Activated naive CD4-positive, alpha-beta T cell treated with anti-CD3 and anti-CD28 coated beads, Interleukin-2, amount 10 ng/mL, durations not matched to agents 7 days and 5 days (primary cell): ENCODE measurements around the gene OR6N1.

ENCODE experiments used
- CTCF ChIA-PET: fragments of 350-600 bp; sonication (Branson Sonifier 250); formaldehyde crosslinking; loops from one replicate; lab custom pipeline; 2021; ENCODE audit warnings: antibody characterized with exemption; lab: Charles Lee
- DNase-seq: peaks from one replicate; pipeline ENCODE4 v3.0.0-alpha.2; 2020
- H3K27ac Mint-ChIP-seq: one replicate; pipeline ENCODE4 v1.8.0; 2021; ENCODE audit warnings: mild to moderate bottlenecking, moderate library complexity, mixed read lengths
- H3K27me3 Mint-ChIP-seq: one replicate; pipeline ENCODE4 v1.8.0; 2021; ENCODE audit warnings: mild to moderate bottlenecking, mixed read lengths
- H3K36me3 Mint-ChIP-seq: one replicate; pipeline ENCODE4 v1.8.0; 2021; ENCODE audit warnings: mixed read lengths
- H3K4me1 Mint-ChIP-seq: one replicate; pipeline ENCODE4 v1.8.0; 2021; ENCODE audit warnings: mixed read lengths
- H3K4me3 Mint-ChIP-seq: one replicate; pipeline ENCODE4 v1.8.0; 2021; ENCODE audit warnings: mild to moderate bottlenecking, moderate library complexity, mixed read lengths
- H3K9me3 Mint-ChIP-seq: one replicate; pipeline ENCODE4 v1.8.0; 2021; ENCODE audit warnings: mixed read lengths

The OR6N1 gene

DNA sequence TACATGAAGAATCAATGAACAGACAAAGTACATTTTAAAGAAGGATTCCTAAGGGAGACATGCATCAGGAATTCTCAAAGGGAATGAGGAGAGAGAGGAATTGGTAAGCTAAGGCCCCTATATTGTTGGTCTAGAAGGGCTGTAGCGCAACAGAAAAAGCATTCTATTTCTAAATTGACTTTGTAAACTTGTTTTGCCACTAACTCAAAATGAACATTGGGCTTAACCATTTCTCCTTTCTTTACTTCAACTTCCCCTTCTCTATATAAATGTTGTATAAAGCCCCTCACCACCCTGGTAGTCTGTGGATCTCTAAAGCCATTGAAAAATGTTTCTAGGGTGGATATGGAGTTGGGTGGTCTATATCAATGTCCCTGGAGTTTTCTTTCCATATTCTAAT, 29.4 kb upstream of the OR6N1 start:
- Mint-ChIP-seq H3K4me1 (no peaks in the 10 kb centered on the region), H3K4me3 (no peak overlapping the region), H3K27me3 (peaks cover 20% of the 10 kb centered on the region), H3K36me3 (no peaks in the 10 kb centered on the region), H3K27ac (no peak overlapping the region), H3K9me3 (no peaks in the 10 kb centered on the region)
- DNase-seq = no peak
- CTCF ChIA-PET = no interaction called here

DNA sequence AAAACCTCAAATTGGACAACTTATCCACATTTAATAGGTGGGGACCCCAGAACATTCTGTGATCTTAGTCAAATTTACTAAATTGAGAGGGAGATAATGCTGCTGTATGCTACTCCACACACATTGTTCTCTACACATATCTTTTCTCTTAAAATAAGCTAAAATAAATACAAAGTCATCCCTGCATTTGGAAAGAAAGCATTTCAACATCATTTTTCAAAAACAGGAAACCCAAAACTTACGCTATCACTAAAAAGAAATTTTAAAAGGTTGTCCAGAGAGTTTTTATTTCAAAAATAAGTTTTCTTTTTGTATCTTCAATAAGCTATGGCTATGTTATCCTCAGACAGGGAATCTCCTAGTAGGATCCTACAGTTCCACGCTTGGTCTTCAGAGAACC, 28.5 kb upstream of the OR6N1 start:
- H3K9me3 Mint-ChIP-seq = no peaks in the 10 kb centered on the region
- H3K4me1 Mint-ChIP-seq = no peaks in the 10 kb centered on the region
- H3K4me3 Mint-ChIP-seq = no peak overlapping the region
- H3K27ac Mint-ChIP-seq = no peak overlapping the region
- H3K27me3 Mint-ChIP-seq = peaks cover 22% of the 10 kb centered on the region
- H3K36me3 Mint-ChIP-seq = no peaks in the 10 kb centered on the region
- CTCF ChIA-PET = interaction anchor here (0.7 kb wide), 1 partner anchor 18 kb away, joined by 3 read pairs; no protein-coding TSS in a partner anchor
- no peak for DNase-seq

DNA sequence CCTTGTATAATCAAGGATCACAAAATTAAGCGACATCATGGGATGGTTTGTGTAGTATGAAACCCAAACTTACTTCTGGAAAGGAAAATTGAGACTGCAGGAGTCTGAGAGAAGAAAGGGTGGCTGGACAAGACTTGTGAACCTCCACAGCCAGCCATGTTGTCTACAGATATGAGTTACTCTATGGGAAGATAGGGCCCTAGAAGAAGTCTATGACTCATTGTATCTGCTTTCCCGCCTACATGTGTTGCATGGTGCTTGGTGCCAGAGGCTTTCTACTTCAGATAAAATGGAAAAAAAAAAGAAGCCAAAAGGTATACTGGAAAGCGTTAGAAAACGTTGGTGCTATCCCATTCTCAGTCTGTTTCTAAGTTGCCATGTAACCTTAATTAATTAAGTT, 27.7 kb upstream of the OR6N1 start:
- Mint-ChIP-seq H3K4me1 (no peaks in the 10 kb centered on the region), H3K27me3 (peaks cover 27% of the 10 kb centered on the region), H3K27ac (no peak overlapping the region), H3K9me3 (no peaks in the 10 kb centered on the region), H3K36me3 (no peaks in the 10 kb centered on the region), H3K4me3 (no peak overlapping the region)
- CTCF ChIA-PET = no interaction called here
- DNase-seq = no peak

DNA sequence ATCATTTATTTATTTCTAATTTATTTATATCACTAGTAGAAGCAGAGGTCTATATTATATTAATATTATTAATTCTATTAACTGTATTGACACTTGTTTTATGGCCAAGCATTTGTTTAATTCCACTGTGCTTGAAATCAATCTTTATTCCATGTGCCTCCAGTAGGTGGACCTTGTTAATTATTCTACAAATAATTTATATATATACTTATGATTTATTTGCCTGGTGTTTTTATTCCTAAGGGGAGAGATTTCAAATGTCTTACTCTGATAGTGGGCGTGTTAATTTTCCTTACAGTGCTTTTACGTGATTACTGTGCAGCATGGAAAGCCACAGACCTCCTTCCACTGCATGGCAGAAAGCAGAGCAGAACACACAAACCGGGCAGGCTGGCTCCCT, 26.5 kb upstream of the OR6N1 start:
- Mint-ChIP-seq H3K27me3 (peaks cover 36% of the 10 kb centered on the region), H3K9me3 (no peaks in the 10 kb centered on the region), H3K36me3 (no peaks in the 10 kb centered on the region), H3K27ac (no peak overlapping the region), H3K4me3 (no peak overlapping the region), H3K4me1 (no peaks in the 10 kb centered on the region)
- CTCF ChIA-PET = no interaction called here
- no peak for DNase-seq

DNA sequence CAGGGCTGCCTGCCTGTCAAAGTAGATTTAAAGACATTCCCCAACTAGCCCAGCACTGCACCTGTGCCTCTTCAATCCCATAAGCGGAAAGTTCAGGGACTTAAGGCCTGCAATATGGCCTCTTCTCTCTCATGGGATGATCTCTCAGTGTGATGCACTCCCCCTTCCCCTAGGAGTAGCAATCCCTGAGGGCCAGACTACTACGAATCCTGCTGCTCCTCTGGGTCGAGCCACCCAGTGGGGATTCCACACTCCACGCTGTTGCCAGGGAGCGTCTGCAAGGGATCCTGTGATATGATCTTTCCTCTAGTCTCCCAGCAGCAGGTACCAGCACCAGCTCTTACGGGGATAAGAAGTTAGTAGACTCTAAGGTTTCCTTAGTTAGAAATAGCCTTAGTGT, 22.3 kb upstream of the OR6N1 start:
- no peak overlapping the region for H3K27ac Mint-ChIP-seq

DNA sequence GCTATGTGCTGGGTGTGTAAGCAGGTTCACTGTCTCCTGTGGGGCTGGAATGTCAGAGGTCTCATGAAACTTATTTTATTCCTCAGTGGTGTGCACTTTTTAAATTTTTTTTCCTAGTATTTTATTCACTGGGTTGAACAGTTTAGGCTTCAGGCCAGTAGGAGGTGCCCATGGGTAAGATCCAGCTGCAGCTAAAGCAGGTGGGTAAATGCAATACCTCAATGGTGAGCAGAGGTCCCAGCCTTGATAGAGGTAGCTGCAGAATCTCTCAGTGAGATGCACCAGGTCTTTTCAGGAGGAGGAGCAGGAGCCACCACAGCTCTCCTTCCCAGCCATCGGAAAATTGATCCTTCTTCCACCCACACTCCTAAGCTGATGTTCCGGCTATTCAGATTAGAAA, 21.6 kb upstream of the OR6N1 start:
- DNase-seq = peak; percentile 61
- Mint-ChIP-seq H3K27me3 (peaks cover 23% of the 10 kb centered on the region), H3K4me3 (no peak overlapping the region), H3K36me3 (no peaks in the 10 kb centered on the region), H3K4me1 (no peaks in the 10 kb centered on the region), H3K9me3 (no peaks in the 10 kb centered on the region), H3K27ac (peak overlapping the region; percentile 12)
- CTCF ChIA-PET = interaction anchor here (0.9 to 4.4 kb wide), 3 partner anchors 204 to 283 kb away, joined by 4 to 48 read pairs (median 11); partner anchors contain the start of gene AIM2

More for the DNA sequence above, 22.3 kb upstream of the OR6N1 start:
- DNase-seq = no peak
- Mint-ChIP-seq H3K36me3 (no peaks in the 10 kb centered on the region), H3K9me3 (no peaks in the 10 kb centered on the region), H3K27me3 (peaks cover 23% of the 10 kb centered on the region), H3K4me3 (no peak overlapping the region), H3K4me1 (no peaks in the 10 kb centered on the region)
- CTCF ChIA-PET = interaction anchor here (0.9 to 4.4 kb wide), 3 partner anchors 204 to 282 kb away, joined by 4 to 48 read pairs (median 11); partner anchors contain the start of gene AIM2

DNA sequence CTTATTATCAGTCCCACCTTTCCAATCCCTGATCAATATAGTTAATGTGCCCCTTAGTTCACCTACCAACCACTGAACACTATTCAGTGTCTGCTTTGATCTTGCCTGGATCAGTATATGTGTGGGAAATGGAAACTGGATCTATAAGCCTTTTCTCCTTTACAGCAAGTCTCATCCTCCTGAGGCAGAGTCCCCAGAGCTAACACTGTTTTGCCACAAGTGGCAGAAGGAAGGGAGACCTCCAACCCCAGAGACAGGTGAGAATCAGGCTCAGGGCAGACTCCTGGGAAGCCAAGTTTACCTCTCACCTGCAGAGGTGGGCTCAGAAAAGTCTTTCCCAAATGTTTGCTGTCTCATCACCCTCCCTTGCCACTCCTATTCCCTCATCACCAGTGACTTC, 9.1 kb upstream of the OR6N1 start, which contains the start of gene OR6N2:
Gene OR6N2 (minus strand): TSS at position 101 of the 400 bp plus-strand sequence. CDS start 3,569 bp downstream, outside the sequence.
- Mint-ChIP-seq H3K9me3 (no peaks in the 10 kb centered on the region), H3K4me3 (no peak within 1 kb of the TSS), H3K27me3 (no peaks in the 10 kb centered on the region), H3K36me3 (no peaks in the 10 kb centered on the region), H3K27ac (no peak within 1 kb of the TSS), H3K4me1 (no peaks in the 10 kb centered on the region)
- CTCF ChIA-PET = no interaction called here
- DNase-seq = no peak

DNA sequence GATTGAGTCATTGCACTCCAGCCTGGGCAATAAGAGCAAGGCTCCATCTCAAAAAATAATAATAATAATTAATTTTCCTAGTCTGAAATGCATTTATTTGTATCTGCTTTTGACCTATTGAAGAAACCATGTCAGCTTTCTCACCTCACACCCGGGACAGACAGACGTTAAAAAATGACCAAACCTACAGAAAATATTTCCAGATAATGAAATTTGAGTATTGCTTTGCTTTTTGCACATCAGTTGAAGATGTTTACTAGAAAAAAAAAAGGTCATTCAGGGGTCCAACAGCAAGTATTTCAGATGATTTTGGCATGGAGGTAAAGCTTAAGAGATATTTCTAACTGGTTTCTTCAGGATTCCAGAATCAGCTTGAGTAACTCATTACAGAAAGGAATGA, 17.6 kb downstream of the OR6N1 start, which contains the start of gene OR6K6:
Gene OR6K6 (plus strand): TSS at position 301 of the 400 bp plus-strand sequence. CDS start 168 bp downstream, outside the sequence.
- no peaks in the 10 kb centered on the region for H3K36me3 Mint-ChIP-seq
- DNase-seq = no peak
- no peaks in the 10 kb centered on the region for H3K4me1 Mint-ChIP-seq
- H3K4me3 Mint-ChIP-seq = no peak within 1 kb of the TSS
- H3K9me3 Mint-ChIP-seq = no peaks in the 10 kb centered on the region
- CTCF ChIA-PET = no interaction called here
- no peak within 1 kb of the TSS for H3K27ac Mint-ChIP-seq
- H3K27me3 Mint-ChIP-seq = peaks cover 5% of the 10 kb centered on the region

DNA sequence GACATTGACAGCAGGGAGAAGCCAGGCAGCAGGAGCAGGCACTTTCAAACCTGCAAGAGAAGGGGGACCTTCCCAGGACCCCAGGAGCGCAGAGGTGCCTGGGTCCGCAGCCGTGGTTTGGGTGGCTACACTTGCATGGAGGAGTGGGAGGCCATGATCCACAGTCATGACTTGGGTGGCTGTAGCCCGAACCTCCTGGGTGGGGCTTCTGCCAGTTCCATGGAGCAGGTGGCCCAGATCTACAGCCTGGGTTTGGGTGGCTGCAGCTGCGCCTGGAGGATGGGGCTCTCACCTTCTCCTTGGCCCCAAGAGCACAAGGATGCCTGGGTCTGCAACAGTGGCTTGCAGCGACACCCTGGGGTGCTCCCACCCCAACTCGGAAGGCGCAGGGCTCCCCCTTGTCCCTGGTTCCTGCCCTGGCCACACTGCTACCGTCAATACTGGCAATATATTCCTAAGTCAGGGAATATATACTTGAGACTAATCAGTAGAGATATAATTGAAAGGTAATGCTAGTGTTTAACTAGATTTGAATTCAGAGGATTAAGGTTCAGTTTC, 19.8 kb downstream of the OR6N1 start:
- CTCF ChIA-PET = no interaction called here
- H3K4me1 Mint-ChIP-seq = no peaks in the 10 kb centered on the region
- H3K36me3 Mint-ChIP-seq = no peaks in the 10 kb centered on the region
- H3K9me3 Mint-ChIP-seq = no peaks in the 10 kb centered on the region
- no peak for DNase-seq
- no peak overlapping the region for H3K4me3 Mint-ChIP-seq
- H3K27me3 Mint-ChIP-seq = peaks cover 5% of the 10 kb centered on the region
- no peak overlapping the region for H3K27ac Mint-ChIP-seq

DNA sequence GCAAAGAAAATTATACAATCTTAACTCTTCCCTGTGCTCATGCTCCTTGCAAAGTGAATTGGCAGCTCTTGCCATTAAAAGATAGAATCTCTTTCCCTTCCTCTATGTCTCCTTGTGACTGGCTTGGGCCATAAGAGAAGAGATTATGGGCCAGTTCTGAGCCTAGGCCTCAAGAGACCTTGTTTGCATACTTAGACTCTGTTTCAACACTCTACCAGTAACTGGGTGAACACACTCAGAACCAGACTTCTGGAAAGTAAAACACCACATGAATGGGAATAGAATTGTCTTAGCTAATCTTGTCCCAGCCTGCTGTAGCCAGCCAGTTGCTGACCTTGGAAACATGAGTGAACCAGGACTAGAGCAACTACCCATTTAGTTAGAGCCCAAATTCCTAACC, 36.1 kb downstream of the OR6N1 start:
- CTCF ChIA-PET = no interaction called here
- no peaks in the 10 kb centered on the region for H3K4me1 Mint-ChIP-seq
- no peak overlapping the region for H3K4me3 Mint-ChIP-seq
- H3K9me3 Mint-ChIP-seq = no peaks in the 10 kb centered on the region
- no peaks in the 10 kb centered on the region for H3K36me3 Mint-ChIP-seq
- no peak overlapping the region for H3K27ac Mint-ChIP-seq
- no peak for DNase-seq
- H3K27me3 Mint-ChIP-seq = peaks cover 18% of the 10 kb centered on the region

DNA sequence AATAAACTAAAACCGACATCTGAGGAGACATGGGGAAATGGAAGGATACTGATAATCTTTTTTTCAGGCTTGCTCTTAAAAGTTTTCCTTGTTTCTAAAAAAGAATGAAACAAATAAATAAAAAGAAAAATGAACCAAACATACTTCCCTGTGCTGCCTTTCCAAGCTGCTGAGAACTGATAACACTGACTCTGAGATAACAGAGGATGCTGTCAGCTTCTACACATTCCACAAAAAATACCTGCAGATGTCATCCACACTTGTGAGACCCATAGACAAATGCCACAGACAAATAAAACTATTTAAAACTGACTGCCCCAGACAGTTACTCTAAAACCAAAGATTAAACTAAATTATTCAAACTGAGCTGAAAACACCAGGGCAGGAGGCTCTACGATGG, 39.5 kb downstream of the OR6N1 start:
- no peak overlapping the region for H3K27ac Mint-ChIP-seq
- H3K36me3 Mint-ChIP-seq = no peaks in the 10 kb centered on the region
- CTCF ChIA-PET = no interaction called here
- peaks cover 7% of the 10 kb centered on the region for H3K27me3 Mint-ChIP-seq
- H3K4me3 Mint-ChIP-seq = no peak overlapping the region
- no peak for DNase-seq
- H3K4me1 Mint-ChIP-seq = no peaks in the 10 kb centered on the region
- H3K9me3 Mint-ChIP-seq = no peaks in the 10 kb centered on the region

DNA sequence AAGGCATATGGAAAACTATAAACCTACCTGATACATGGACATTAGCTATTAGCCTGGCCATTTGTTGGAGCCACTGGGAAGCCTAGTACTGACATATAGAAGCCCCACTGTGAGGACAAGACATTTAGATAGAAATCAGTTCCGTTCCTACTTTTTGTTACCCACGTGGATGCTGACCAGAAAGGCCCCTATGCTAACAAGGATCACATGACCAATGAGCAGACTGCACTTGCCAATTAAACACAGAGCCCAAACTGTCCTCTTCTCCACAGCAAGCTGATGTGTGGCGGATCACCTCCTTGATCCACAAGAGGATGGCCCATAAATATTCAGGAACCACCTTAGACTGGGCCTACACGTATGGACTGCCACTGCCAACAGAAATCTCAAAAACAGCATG, 40.3 kb downstream of the OR6N1 start:
- Mint-ChIP-seq H3K9me3 (no peaks in the 10 kb centered on the region), H3K27ac (no peak overlapping the region)

DNA sequence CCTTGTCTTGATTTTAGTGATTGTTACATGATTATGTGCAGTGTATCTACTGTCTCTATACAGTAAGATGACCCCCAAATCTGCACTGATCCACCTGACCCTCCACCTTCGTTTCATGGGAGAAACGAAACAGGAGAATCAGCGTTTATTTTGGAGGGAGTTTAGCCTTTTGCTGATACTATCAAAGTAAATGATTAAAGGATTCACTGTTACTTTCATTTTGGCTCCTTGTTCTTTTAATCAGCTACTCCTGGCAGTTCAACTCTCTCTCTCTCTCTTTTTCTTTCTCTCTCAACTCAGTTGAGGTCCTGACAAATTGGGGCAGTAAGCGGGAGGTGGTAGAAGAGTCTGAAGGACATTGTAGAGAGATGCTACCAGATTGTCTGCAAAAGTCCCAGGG, 41.5 kb downstream of the OR6N1 start:
- no peaks in the 10 kb centered on the region for H3K9me3 Mint-ChIP-seq
- CTCF ChIA-PET = interaction anchor here (0.7 kb wide), 1 partner anchor 253 kb away, joined by 3 read pairs; no protein-coding TSS in a partner anchor
- H3K36me3 Mint-ChIP-seq = no peaks in the 10 kb centered on the region
- H3K27ac Mint-ChIP-seq = no peak overlapping the region
- DNase-seq = no peak
- no peaks in the 10 kb centered on the region for H3K4me1 Mint-ChIP-seq
- no peak overlapping the region for H3K4me3 Mint-ChIP-seq
- H3K27me3 Mint-ChIP-seq = peaks cover 7% of the 10 kb centered on the region

More for the DNA sequence above, 40.3 kb downstream of the OR6N1 start:
- H3K36me3 Mint-ChIP-seq = no peaks in the 10 kb centered on the region
- H3K27me3 Mint-ChIP-seq = peaks cover 7% of the 10 kb centered on the region
- no peaks in the 10 kb centered on the region for H3K4me1 Mint-ChIP-seq
- CTCF ChIA-PET = no interaction called here
- no peak for DNase-seq
- no peak overlapping the region for H3K4me3 Mint-ChIP-seq

DNA sequence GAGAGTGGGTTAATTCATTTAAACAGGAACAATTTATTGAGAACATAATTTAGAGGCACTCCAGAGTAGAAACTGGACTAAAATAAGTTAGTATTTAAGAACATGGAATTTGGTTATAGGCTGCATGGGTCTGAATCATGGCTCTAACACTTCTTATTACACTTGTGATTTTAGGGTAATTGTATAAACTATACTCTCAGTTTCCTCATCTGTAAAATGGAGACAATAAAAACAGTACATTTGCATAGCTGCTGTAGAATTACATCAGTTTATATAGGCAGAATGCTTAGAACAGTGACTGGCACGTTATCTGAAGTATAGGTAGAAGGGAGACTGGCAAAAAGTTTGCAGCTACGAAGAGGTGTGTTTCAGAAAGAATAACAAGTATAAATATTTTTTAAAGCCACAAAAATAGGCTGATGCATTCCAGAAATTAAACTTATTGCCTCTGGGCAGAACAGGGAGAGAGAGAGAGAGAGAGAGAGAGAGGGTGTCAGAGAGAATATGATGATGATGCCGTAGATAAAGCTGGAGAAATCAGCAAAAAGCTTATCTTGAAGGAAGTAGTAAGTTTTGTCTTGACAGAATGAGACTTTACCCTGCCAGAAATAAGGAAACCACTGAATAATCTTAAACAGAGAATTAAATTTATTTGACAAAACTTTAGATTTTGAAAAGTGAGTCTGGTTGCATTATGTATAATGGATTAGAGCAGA, 43.3 kb downstream of the OR6N1 start:
- DNase-seq = no peak
- CTCF ChIA-PET = no interaction called here
- no peaks in the 10 kb centered on the region for H3K4me1 Mint-ChIP-seq
- H3K36me3 Mint-ChIP-seq = no peaks in the 10 kb centered on the region
- no peak overlapping the region for H3K4me3 Mint-ChIP-seq
- no peak overlapping the region for H3K27ac Mint-ChIP-seq
- H3K27me3 Mint-ChIP-seq = peaks cover 11% of the 10 kb centered on the region
- H3K9me3 Mint-ChIP-seq = no peaks in the 10 kb centered on the region

DNA sequence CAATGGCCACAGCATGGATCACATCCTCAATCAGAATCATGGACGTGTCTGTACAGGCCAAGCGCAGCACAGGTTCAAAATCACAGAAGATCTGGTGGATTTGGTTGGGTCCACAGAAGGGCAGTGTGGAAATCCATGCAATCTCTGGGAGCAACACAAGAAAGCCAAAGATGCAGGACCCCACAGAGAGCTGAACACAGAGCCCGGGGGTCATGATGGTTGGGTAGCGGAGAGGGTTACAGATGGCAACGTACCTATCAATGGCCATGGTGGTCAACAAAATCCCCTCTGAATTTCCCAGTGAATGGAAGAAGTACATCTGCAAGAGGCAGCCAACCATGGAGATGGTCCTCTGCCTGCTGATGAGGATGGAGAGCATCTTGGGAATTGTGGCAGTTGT, 47.6 kb downstream of the OR6N1 start:
- no peak for DNase-seq
- CTCF ChIA-PET = no interaction called here
- Mint-ChIP-seq H3K36me3 (no peaks in the 10 kb centered on the region), H3K4me3 (no peak overlapping the region), H3K27ac (no peak overlapping the region), H3K27me3 (peaks cover 7% of the 10 kb centered on the region), H3K9me3 (no peaks in the 10 kb centered on the region), H3K4me1 (no peaks in the 10 kb centered on the region)
